Measurements from ENCODE around the gene LONRF3.

Gene LONRF3

DNA sequence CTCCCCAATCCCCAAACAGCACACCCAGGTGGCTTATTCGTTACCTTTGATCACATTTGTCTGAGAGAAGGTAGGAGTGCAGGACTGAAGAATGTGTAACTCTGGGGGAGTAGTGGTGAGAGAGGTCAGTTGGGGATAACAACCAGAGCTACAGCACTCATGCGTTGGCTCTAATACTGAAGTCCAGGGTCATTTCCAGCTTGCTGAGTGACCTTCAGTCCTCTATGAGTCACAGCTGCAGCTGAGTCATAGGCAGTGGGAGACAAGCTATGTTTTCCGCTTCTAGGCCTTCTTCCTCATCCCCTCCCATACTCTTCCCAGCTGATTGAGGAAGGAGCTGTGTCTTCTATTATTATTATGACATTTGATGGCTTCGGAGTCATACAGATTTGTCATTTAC, 66.8 kb downstream of the LONRF3 start (continued):
- TF ChIP-seq, protein P1, sequence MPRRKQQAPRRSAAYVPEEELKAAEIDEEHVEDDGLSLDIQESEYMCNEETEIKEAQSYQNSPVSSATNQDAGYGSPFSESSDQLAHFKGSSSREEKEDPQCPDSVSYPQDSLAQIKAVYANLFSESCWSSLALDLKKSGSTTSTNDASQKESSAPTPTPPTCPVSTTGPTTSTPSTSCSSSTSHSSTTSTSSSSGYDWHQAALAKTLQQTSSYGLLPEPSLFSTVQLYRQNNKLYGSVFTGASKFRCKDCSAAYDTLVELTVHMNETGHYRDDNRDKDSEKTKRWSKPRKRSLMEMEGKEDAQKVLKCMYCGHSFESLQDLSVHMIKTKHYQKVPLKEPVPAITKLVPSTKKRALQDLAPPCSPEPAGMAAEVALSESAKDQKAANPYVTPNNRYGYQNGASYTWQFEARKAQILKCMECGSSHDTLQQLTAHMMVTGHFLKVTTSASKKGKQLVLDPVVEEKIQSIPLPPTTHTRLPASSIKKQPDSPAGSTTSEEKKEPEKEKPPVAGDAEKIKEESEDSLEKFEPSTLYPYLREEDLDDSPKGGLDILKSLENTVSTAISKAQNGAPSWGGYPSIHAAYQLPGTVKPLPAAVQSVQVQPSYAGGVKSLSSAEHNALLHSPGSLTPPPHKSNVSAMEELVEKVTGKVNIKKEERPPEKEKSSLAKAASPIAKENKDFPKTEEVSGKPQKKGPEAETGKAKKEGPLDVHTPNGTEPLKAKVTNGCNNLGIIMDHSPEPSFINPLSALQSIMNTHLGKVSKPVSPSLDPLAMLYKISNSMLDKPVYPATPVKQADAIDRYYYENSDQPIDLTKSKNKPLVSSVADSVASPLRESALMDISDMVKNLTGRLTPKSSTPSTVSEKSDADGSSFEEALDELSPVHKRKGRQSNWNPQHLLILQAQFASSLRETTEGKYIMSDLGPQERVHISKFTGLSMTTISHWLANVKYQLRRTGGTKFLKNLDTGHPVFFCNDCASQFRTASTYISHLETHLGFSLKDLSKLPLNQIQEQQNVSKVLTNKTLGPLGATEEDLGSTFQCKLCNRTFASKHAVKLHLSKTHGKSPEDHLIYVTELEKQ (tag by site-specific recombination; IDR thresholded peaks at IDR 0.05; ENCODE audit: borderline replicate concordance): no peak
- no peak for TF ChIP-seq ZNF768 (tag by site-specific recombination; IDR thresholded peaks at IDR 0.05)
- TF ChIP-seq, protein P2, sequence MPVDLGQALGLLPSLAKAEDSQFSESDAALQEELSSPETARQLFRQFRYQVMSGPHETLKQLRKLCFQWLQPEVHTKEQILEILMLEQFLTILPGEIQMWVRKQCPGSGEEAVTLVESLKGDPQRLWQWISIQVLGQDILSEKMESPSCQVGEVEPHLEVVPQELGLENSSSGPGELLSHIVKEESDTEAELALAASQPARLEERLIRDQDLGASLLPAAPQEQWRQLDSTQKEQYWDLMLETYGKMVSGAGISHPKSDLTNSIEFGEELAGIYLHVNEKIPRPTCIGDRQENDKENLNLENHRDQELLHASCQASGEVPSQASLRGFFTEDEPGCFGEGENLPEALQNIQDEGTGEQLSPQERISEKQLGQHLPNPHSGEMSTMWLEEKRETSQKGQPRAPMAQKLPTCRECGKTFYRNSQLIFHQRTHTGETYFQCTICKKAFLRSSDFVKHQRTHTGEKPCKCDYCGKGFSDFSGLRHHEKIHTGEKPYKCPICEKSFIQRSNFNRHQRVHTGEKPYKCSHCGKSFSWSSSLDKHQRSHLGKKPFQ (tag by site-specific recombination; IDR thresholded peaks at IDR 0.05): no peak

DNA sequence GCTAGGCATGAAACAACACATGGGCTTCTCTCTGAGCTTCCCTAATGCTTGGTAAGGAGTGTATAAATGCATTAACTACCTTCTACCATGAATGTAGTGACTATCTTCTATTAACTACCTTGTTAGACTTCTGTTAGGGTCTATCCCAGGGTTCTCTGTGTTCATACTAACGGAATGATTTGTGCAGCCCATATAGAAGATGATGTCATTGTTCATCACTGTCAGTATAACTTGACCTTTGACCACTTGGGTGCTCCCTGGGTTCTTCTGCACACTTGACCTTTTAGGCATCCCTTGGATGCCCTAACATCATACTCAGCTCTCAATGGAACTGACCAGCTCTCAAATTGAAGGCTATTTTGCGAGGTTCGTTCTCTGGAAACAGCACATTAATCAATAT, 67.6 kb downstream of the LONRF3 start:
- ChIA-PET POLR2A (no interaction called here), CTCF (no interaction called here)
- no peak overlapping the region for H3K27ac ChIP-seq (ENCODE audit: extremely low read depth, low read depth, low read length)
- H3K4me3 ChIP-seq (ENCODE audit: low read depth, low read length): no peak overlapping the region
- TF ChIP-seq ZNF624 (tag by site-specific recombination; IDR thresholded peaks at IDR 0.05) (no peak), TRIM28 (IDR thresholded peaks at IDR 0.05; ENCODE audit: borderline replicate concordance, low read length) (no peak), ZNF157 (tag by site-specific recombination; IDR thresholded peaks at IDR 0.05) (no peak)
- TF ChIP-seq, protein P3, sequence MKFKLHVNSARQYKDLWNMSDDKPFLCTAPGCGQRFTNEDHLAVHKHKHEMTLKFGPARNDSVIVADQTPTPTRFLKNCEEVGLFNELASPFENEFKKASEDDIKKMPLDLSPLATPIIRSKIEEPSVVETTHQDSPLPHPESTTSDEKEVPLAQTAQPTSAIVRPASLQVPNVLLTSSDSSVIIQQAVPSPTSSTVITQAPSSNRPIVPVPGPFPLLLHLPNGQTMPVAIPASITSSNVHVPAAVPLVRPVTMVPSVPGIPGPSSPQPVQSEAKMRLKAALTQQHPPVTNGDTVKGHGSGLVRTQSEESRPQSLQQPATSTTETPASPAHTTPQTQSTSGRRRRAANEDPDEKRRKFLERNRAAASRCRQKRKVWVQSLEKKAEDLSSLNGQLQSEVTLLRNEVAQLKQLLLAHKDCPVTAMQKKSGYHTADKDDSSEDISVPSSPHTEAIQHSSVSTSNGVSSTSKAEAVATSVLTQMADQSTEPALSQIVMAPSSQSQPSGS (tag by site-specific recombination; IDR thresholded peaks at IDR 0.05; ENCODE audit: low read depth): peak; percentile 69
- H3K36me3 ChIP-seq (ENCODE audit: control insufficient read depth in 2 of 2, insufficient read depth in 1 of 2, low read length in 2 of 2): no peaks in the 10 kb centered on the region
- H3K4me1 ChIP-seq (ENCODE audit: control insufficient read depth, insufficient read depth, low read length): no peaks in the 10 kb centered on the region
- H3K9me3 ChIP-seq (ENCODE audit: control insufficient read depth, insufficient read depth, low read depth, low read length): no peaks in the 10 kb centered on the region

DNA sequence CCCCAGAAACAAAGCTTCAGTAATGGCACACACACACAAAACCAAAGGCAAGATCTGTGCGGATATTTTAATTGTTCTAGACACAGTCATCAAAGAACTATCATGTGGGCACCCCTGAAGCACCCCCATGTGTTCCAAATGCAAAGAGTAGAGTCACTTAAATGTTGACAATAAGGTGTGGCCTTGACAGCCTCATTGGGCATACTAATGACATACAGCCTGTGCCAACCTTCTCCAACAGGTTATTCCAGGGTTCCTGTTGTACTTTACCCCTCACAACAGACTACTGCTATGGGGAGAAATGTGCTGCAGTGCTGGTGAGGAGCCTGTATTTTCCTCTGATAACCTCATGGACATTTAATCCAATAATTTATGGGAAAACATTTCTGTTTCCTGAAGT, 68.6 kb downstream of the LONRF3 start:
- Histone ChIP-seq H3K4me3 (ENCODE audit: low read depth, low read length) (no peak overlapping the region), H3K4me1 (ENCODE audit: control insufficient read depth, insufficient read depth, low read length) (no peaks in the 10 kb centered on the region), H3K36me3 (ENCODE audit: control insufficient read depth in 2 of 2, insufficient read depth in 1 of 2, low read length in 2 of 2) (no peaks in the 10 kb centered on the region), H3K27ac (ENCODE audit: extremely low read depth, low read depth, low read length) (no peak overlapping the region), H3K9me3 (ENCODE audit: control insufficient read depth, insufficient read depth, low read depth, low read length) (no peaks in the 10 kb centered on the region)
- ChIA-PET CTCF (no interaction called here), POLR2A (no interaction called here)
- no peak for TF ChIP-seq ZNF391 (tag by site-specific recombination; IDR thresholded peaks at IDR 0.05; ENCODE audit: borderline replicate concordance, low read depth)

DNA sequence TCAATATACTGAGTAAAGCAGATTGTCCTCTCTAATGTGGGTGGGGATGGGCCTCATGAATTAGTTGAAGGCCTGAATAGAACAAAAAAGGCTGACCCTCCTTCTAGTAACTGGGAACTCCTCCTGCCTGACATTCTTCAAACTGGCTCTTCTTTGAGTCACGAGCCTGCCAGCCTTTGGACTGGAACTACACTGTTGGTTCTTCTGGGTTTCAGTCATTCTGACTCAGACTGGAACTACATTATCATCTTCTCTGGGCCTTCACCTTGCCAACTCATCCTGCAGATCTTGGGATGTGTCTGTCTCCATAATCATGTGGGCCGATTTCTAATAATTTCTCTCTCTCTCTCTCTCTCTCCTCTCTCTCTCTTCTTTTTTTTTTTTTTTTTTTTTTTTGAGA, 71.5 kb downstream of the LONRF3 start:
- no peaks in the 10 kb centered on the region for H3K4me1 ChIP-seq (ENCODE audit: control insufficient read depth, insufficient read depth, low read length)
- CTCF ChIA-PET: no interaction called here
- no peaks in the 10 kb centered on the region for H3K36me3 ChIP-seq (ENCODE audit: control insufficient read depth in 2 of 2, insufficient read depth in 1 of 2, low read length in 2 of 2)
- no peaks in the 10 kb centered on the region for H3K9me3 ChIP-seq (ENCODE audit: control insufficient read depth, insufficient read depth, low read depth, low read length)
- POLR2A ChIA-PET: no interaction called here
- H3K4me3 ChIP-seq (ENCODE audit: low read depth, low read length): no peak overlapping the region
- H3K27ac ChIP-seq (ENCODE audit: extremely low read depth, low read depth, low read length): no peak overlapping the region
- TF ChIP-seq ZNF473 (tag by site-specific recombination; IDR thresholded peaks at IDR 0.05): no peak
- TF ChIP-seq SETDB1 (IDR thresholded peaks at IDR 0.05; ENCODE audit: insufficient read length, low read length): no peak
- TF ChIP-seq, protein P2 (tag by site-specific recombination; IDR thresholded peaks at IDR 0.05): no peak
- TF ChIP-seq ZNF664 (tag by site-specific recombination; IDR thresholded peaks at IDR 0.05): no peak
- no peak for TF ChIP-seq ZFHX2 (tag by site-specific recombination; conservative IDR thresholded peaks at IDR 0.05)
- no peak for TF ChIP-seq ZNF24 (tag by site-specific recombination; IDR thresholded peaks at IDR 0.05)
- no peak for TF ChIP-seq ZNF239 (tag by site-specific recombination; IDR thresholded peaks at IDR 0.05)
- no peak for TF ChIP-seq ZFP3 (tag by site-specific recombination; IDR thresholded peaks at IDR 0.05; ENCODE audit: low read depth)
- TF ChIP-seq, protein P4, sequence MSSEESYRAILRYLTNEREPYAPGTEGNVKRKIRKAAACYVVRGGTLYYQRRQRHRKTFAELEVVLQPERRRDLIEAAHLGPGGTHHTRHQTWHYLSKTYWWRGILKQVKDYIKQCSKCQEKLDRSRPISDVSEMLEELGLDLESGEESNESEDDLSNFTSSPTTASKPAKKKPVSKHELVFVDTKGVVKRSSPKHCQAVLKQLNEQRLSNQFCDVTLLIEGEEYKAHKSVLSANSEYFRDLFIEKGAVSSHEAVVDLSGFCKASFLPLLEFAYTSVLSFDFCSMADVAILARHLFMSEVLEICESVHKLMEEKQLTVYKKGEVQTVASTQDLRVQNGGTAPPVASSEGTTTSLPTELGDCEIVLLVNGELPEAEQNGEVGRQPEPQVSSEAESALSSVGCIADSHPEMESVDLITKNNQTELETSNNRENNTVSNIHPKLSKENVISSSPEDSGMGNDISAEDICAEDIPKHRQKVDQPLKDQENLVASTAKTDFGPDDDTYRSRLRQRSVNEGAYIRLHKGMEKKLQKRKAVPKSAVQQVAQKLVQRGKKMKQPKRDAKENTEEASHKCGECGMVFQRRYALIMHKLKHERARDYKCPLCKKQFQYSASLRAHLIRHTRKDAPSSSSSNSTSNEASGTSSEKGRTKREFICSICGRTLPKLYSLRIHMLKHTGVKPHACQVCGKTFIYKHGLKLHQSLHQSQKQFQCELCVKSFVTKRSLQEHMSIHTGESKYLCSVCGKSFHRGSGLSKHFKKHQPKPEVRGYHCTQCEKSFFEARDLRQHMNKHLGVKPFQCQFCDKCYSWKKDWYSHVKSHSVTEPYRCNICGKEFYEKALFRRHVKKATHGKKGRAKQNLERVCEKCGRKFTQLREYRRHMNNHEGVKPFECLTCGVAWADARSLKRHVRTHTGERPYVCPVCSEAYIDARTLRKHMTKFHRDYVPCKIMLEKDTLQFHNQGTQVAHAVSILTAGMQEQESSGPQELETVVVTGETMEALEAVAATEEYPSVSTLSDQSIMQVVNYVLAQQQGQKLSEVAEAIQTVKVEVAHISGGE (tag by site-specific recombination; conservative IDR thresholded peaks at IDR 0.05; ENCODE audit: low read depth): no peak
- no peak for TF ChIP-seq ZNF214 (tag by site-specific recombination; IDR thresholded peaks at IDR 0.05; ENCODE audit: borderline replicate concordance)
- TF ChIP-seq ZNF341 (tag by site-specific recombination; IDR thresholded peaks at IDR 0.05; ENCODE audit: low read depth): no peak
- no peak for TF ChIP-seq ZNF571 (tag by site-specific recombination; IDR thresholded peaks at IDR 0.05)

Measured in HEK293 (cell line).